ENCODE results near the gene HIF3A.
"Not testable (repeated sequence)": the region's sequence is repeated elsewhere in the genome, so short reads cannot be mapped to it uniquely, and the experiment has no call there.

DNA sequence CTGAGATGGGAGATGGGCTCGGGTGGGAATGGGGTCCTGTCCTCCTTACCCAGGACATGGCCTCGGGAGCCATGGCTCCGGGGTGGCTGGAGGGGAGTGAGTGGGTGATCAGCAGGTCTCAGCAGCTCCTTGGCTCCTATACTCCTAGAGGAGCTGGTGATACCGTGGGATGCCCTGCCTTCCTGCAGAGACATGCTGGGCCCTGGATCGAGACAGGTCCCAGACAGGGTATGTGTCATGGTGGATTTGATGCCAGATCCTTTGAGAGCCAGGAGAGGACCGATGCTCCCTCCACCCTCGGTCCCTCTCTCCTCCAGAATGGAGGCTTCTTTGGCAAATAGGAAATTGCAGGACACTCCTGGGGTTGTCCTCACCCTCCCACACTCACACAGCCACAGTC, 35.3 kb upstream of the HIF3A start:
- TF ChIP-seq, protein P1, sequence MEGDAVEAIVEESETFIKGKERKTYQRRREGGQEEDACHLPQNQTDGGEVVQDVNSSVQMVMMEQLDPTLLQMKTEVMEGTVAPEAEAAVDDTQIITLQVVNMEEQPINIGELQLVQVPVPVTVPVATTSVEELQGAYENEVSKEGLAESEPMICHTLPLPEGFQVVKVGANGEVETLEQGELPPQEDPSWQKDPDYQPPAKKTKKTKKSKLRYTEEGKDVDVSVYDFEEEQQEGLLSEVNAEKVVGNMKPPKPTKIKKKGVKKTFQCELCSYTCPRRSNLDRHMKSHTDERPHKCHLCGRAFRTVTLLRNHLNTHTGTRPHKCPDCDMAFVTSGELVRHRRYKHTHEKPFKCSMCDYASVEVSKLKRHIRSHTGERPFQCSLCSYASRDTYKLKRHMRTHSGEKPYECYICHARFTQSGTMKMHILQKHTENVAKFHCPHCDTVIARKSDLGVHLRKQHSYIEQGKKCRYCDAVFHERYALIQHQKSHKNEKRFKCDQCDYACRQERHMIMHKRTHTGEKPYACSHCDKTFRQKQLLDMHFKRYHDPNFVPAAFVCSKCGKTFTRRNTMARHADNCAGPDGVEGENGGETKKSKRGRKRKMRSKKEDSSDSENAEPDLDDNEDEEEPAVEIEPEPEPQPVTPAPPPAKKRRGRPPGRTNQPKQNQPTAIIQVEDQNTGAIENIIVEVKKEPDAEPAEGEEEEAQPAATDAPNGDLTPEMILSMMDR (IDR thresholded peaks at IDR 0.05) = not testable (repeated sequence)
- TF ChIP-seq EZH2 (IDR thresholded peaks at IDR 0.05) = not testable (repeated sequence)

Data from neural progenitor cell (in vitro differentiated cells).